GM23248 (cell line): Measurements from ENCODE around the gene PLAU.

Experiments used
- EZH2 ChIP-seq: fragments of 200-600 bp; sonication (generic); IDR thresholded peaks from 2 replicates; pipeline ENCODE4 v1.6.1; 2018; ENCODE audit warnings: antibody characterized with exemption, mild to moderate bottlenecking; ENCODE audit not compliant: insufficient read depth, poor library complexity, severe bottlenecking
- EZH2phosphoT487 ChIP-seq: fragments of 200-600 bp; sonication (generic); IDR thresholded peaks from 2 replicates; pipeline ENCODE4 v1.6.1; 2018; ENCODE audit warnings: antibody characterized with exemption, moderate library complexity, mild to moderate bottlenecking, low read depth; ENCODE audit not compliant: insufficient read depth

DNA sequence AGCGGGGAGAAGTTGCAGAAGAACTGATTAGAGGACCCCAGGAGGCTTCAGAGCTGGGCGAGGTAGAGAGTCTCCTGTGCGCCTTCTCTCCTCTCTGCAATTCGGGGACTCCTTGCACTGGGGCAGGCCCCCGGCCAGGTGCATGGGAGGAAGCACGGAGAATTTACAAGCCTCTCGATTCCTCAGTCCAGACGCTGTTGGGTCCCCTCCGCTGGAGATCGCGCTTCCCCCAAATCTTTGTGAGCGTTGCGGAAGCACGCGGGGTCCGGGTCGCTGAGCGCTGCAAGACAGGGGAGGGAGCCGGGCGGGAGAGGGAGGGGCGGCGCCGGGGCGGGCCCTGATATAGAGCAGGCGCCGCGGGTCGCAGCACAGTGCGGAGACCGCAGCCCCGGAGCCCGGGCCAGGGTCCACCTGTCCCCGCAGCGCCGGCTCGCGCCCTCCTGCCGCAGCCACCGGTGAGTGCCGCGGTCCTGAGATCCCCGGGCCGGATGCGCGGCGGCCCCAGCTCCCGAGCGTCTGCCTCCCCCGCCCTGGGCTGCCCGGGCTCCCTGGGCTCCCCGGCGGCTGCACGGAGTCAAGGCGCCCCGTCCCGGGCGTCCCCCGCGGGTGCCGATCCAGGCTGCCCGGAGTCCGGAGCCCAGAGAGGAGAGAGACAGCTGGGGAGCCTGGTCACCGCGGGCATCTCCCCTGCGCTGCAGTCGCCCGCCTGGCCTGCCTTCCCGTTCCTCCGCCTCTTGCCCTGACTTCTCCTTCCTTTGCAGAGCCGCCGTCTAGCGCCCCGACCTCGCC is at the start of gene PLAU:
- TF ChIP-seq EZH2phosphoT487 (no peak), EZH2 (no peak)
